K562 (cell line): Measurements from ENCODE around the gene COL28A1. TPM values are rescaled to one million over a fixed set of nuclear protein-coding genes. Genes with fewer than 3 reads are reported as not detected.

Source experiments
- ATAC-seq: fragments of 200-7000 bp; cut with Tn5 transposase; 3 replicates; pipeline ENCODE4 v1.9.1; 2020; ENCODE audit warnings: moderate library complexity
- BruUV-seq: library from RNA; stranded (reverse); fragments of 400-500 nt; replicated peaks from 2 replicates; lab custom pipeline; 2021; lab: Mats Ljungman, UMichigan
- CTCF ChIA-PET: fragments of 300-600 bp; formaldehyde crosslinking; extraction: SDS; loops from one replicate; lab custom pipeline; 2021; ENCODE audit warnings: low intra/inter-chr PET ratio; lab: Yijun Ruan, JAX
- POLR2A ChIA-PET: fragments of 300-600, 350-650 bp; sonication (Branson Sonifier 250); formaldehyde crosslinking; extraction: SDS; loops from one replicate; lab custom pipeline; 2021; ENCODE audit warnings: antibody characterized with exemption, inconsistent platforms; lab: Yijun Ruan, JAX
- DNase-seq, 4 experiments: peaks; one replicate each; pipeline versions ENCODE4 v3.0.0 to v3.0.0-alpha.2; 2011 to 2018; ENCODE audit warnings: low spot score in 3 of 4, mixed read lengths in 3 of 4; ENCODE audit errors: extremely low read depth in 1 of 4
- FAIRE-seq: peaks from 2 replicates; lab custom pipeline; 2011; peaks lifted over from hg19 to GRCh38; lab: Jason Lieb, UNC
- H2AFZ ChIP-seq: 2 replicates; pipeline ENCODE4 v1.6.0; 2011; ENCODE audit warnings: low read depth, low read length, control low read depth, inconsistent platforms
- H3K27ac ChIP-seq: fragments of 200-600 bp; 3 replicates; pipeline ENCODE4 v1.8.0; 2011; ENCODE audit warnings: low read depth, mild to moderate bottlenecking, control low read depth, inconsistent platforms, low read length, moderate library complexity, mixed read lengths; ENCODE audit errors: extremely low read depth
- H3K27me3 ChIP-seq, 2 experiments: fragments of 300-600 bp in 1 of 2; 2 replicates in 1 of 2; 3 replicates in 1 of 2; pipeline versions ENCODE4 v1.6.0 to v1.8.0; 2011; ENCODE audit warnings: inconsistent platforms in 2 of 2, low read length in 2 of 2, mild to moderate bottlenecking in 1 of 2, mixed read lengths in 1 of 2, moderate library complexity in 1 of 2; ENCODE audit not compliant: control insufficient read depth in 2 of 2, insufficient read depth in 2 of 2
- H3K36me3 ChIP-seq: fragments of 300-600 bp; 3 replicates; pipeline ENCODE4 v1.8.0; 2011; ENCODE audit warnings: mild to moderate bottlenecking, low read length, inconsistent platforms; ENCODE audit not compliant: control insufficient read depth, insufficient read depth
- H3K4me1 ChIP-seq, 2 experiments: fragments of 200-600 bp in 1 of 2; replicated peaks in 1 of 2; 2 replicates in 1 of 2; 3 replicates in 1 of 2; pipeline versions ENCODE4 v1.5.1 to v1.8.0; 2011; ENCODE audit warnings: inconsistent platforms in 2 of 2, low read length in 2 of 2, mild to moderate bottlenecking in 1 of 2, mixed read lengths in 1 of 2, moderate library complexity in 1 of 2; ENCODE audit not compliant: control insufficient read depth in 2 of 2, insufficient read depth in 2 of 2
- H3K4me2 ChIP-seq: 2 replicates; pipeline ENCODE4 v1.6.1; 2011; ENCODE audit warnings: low read length, control low read depth, inconsistent platforms, mixed read lengths; ENCODE audit not compliant: insufficient read depth
- H3K4me3 ChIP-seq: fragments of 200-600 bp; sonication (generic), shearing (Covaris generic); 2 replicates; pipeline ENCODE4 v1.5.1; 2016; ENCODE audit warnings: control low read depth, inconsistent platforms
- H3K79me2 ChIP-seq: fragments of 200-600 bp; 3 replicates; pipeline ENCODE4 v1.8.0; 2011; ENCODE audit warnings: low read length, inconsistent platforms; ENCODE audit not compliant: control insufficient read depth, insufficient read depth
- H3K9ac ChIP-seq, 2 experiments: 2 replicates each; pipeline versions ENCODE4 v1.6.0 to v1.6.1; 2011; ENCODE audit warnings: low read depth in 2 of 2, low read length in 2 of 2, control low read depth in 1 of 2, inconsistent platforms in 1 of 2, mild to moderate bottlenecking in 1 of 2, mixed read lengths in 1 of 2; ENCODE audit not compliant: insufficient read depth in 1 of 2
- H3K9me1 ChIP-seq: one replicate; pipeline ENCODE4 v1.6.0; 2011; ENCODE audit warnings: inconsistent platforms, mild to moderate bottlenecking, low read length, moderate library complexity; ENCODE audit not compliant: control insufficient read depth, insufficient read depth
- H3K9me3 ChIP-seq: replicated peaks from 2 replicates; pipeline ENCODE4 v1.5.1; 2011; ENCODE audit warnings: low read depth, low read length, inconsistent platforms; ENCODE audit not compliant: control insufficient read depth, insufficient read depth
- H4K20me1 ChIP-seq: replicated peaks from 2 replicates; pipeline ENCODE4 v1.6.1; 2011; ENCODE audit warnings: low read length, inconsistent platforms, mixed read lengths; ENCODE audit not compliant: control insufficient read depth, insufficient read depth
- BCLAF1 ChIP-seq, 2 experiments: fragments of 450-650 bp in 1 of 2; IDR thresholded peaks; 2 replicates each; pipeline ENCODE4 v1.6.1; 2011 to 2017; ENCODE audit warnings: low read depth in 2 of 2, antibody characterized with exemption in 1 of 2, borderline replicate concordance in 1 of 2, low read length in 1 of 2, mild to moderate bottlenecking in 1 of 2, mixed read lengths in 1 of 2; ENCODE audit not compliant: control insufficient read depth in 1 of 2
- ETV1 ChIP-seq: fragments of 450-650 bp; conservative IDR thresholded peaks from 2 replicates; pipeline ENCODE4 v1.6.1; 2016; ENCODE audit warnings: missing genetic modification characterization, control low read depth, low read depth, missing compliant biosample characterization
- WHSC1 ChIP-seq: IDR thresholded peaks from one replicate; pipeline ENCODE4 v1.6.1; 2012; ENCODE audit warnings: low read length, control low read depth, inconsistent platforms
- ZKSCAN3 ChIP-seq: fragments of 250-450 bp; sonication (Bioruptor Pico); IDR thresholded peaks from 2 replicates; pipeline ENCODE4 v1.4.0; 2020
- WGBS: fragments of 100-300 bp; shearing (Covaris generic); methylation state at CpG from one replicate; pipeline ENCODE4 v1.1.6; 2016; ENCODE audit warnings: low coverage, mixed read lengths; ENCODE audit not compliant: insufficient coverage; ENCODE audit errors: missing lambda C conversion rate; 5-methylcytosine and 5-hydroxymethylcytosine counted together
- in situ Hi-C: fragments of 300-500 bp; cut with MboI; formaldehyde crosslinking; loops from 4 replicates; pipeline ENCODE4 v1.15.0; 2018; ENCODE audit warnings: inconsistent platforms, mixed read lengths
- intact Hi-C: fragments of 100-400 bp; cut with micrococcal nuclease; formaldehyde crosslinking; loops from 2 replicates; pipeline ENCODE4 v1.14.2; 2022
- polyA plus RNA-seq, 8 experiments: library from polyadenylated mRNA; depleted of rRNA in 4 of 8; stranded (reverse) in 5 of 8; unstranded in 3 of 8; fragments of >200 nt; fragmentation: Nextera tagmentation in 2 of 8; fragmentation: Illumina TruSeq in 1 of 8; extraction: Ambion mirVana in 2 of 8; extraction: Trizol in 1 of 8; gene quantifications; 2 replicates each; pipeline versions ENCODE4 v1.2.1 to v1.2.3, GENCODE V29; 2011 to 2014; ENCODE audit warnings: inconsistent platforms in 1 of 8, missing spikeins in 1 of 8
- total RNA-seq, 7 experiments: library from RNA; depleted of rRNA in 6 of 7; stranded (reverse); fragments of >200 nt in 6 of 7; fragmentation: Illumina TruSeq in 2 of 7; extraction: Trizol in 2 of 7; gene quantifications; 2 replicates each; pipeline versions ENCODE4 v1.2.1 to v1.2.3, GENCODE V29; 2011 to 2021; ENCODE audit warnings: low replicate concordance in 1 of 7

Gene COL28A1
- total and polyA plus RNA-seq, 9 of the 15 experiments (the other 6 are each of a cell fraction or from before 2014, with no cell fraction given) = 0.03 to 0.13 (median 0.05) TPM; not detected in 3

DNA sequence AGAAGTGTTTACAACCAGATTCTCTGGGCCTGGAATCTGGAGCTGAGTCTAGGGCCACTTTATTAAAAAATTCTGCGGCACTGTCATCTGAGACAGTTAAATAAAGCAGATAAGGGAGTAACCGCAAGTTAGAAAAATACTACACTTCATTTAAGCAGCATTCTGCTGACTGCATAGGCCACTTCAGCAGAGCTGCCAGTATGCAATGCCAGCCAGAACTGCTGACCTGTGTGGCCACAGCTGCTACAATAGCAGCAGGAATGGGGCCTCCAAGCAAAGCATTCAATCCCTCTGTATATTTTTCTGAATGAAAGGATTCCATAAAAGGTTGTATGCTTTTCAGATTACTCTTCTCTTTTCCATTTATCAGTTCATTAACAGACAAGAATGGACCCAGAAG lies 136.0 kb downstream of the COL28A1 start:
- no peak for FAIRE-seq
- in situ Hi-C loops (loop anchor here (25.0 kb wide), 1 partner anchor 437 kb away; no protein-coding TSS in a partner anchor), intact Hi-C loops (no loop called here)
- Histone ChIP-seq H3K9me3 (no peaks in the 10 kb centered on the region), H3K9ac (no peak overlapping the region), H3K27ac (no peak overlapping the region), H3K79me2 (no peaks in the 10 kb centered on the region), H3K4me1 (no peaks in the 10 kb centered on the region), H3K36me3 (no peaks in the 10 kb centered on the region), H3K4me3 (no peak overlapping the region), H3K4me2 (no peak overlapping the region), H3K27me3 (0 out of 5 replicates have a peak, but pooled peaks cover 0 to 2% of the 10 kb centered on the region in 2 experiments), H4K20me1 (no peaks in the 10 kb centered on the region), H2AFZ (no peak overlapping the region), H3K9me1 (no peaks in the 10 kb centered on the region)
- no TSS peak for BruUV-seq
- ChIA-PET POLR2A (interaction anchor here (0.7 to 1.0 kb wide), 2 partner anchors 19 to 31 kb away, joined by 3 read pairs; no protein-coding TSS in a partner anchor), CTCF (no interaction called here)
- no peak for DNase-seq
- TF ChIP-seq ETV1 (no peak), ZKSCAN3 (CRISPR knock-in tag) (no peak), WHSC1 (no peak), BCLAF1 (IDR thresholded peaks at IDR 0.05; ENCODE audit: borderline replicate concordance in 1 of 2, control insufficient read depth in 1 of 2, low read depth in 2 of 2, low read length in 1 of 2) (no peak)
- ATAC-seq = no peak
- 3% methylated on average over 2 of the region's 2 CpGs for WGBS
